Measurements from ENCODE around the gene MEIOB.
"Not testable (repeated sequence)": the region's sequence is repeated elsewhere in the genome, so short reads cannot be mapped to it uniquely, and the experiment has no call there.

Gene MEIOB

GRCh38 chr16:1809281-1809801, 62.6 kb downstream of the MEIOB start:
- no peak for DNase-seq

DNA sequence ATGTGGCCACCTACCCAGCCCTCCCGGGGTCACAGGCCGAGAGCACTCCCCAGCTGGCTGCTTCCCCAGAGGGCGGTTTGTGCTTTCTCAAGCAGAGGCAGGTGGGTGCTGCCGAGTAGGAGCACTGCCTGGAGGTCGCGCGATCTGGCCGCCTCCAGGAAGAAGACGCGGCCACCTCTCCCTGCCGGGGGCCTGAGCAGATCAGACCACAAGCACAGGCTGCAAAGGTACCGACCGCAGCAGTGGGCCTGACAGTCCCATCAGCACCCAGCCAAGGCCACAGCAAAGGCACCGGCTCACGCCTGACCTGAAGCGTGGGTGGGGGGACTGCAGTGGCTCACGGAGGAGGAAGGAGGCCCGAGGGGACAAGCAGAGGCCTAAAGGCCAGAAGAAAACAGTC, 63.3 kb downstream of the MEIOB start:
- DNase-seq = no peak

GRCh38 chr16:1807626-1808025, 64.3 kb downstream of the MEIOB start:
- DNase-seq = no peak

DNA sequence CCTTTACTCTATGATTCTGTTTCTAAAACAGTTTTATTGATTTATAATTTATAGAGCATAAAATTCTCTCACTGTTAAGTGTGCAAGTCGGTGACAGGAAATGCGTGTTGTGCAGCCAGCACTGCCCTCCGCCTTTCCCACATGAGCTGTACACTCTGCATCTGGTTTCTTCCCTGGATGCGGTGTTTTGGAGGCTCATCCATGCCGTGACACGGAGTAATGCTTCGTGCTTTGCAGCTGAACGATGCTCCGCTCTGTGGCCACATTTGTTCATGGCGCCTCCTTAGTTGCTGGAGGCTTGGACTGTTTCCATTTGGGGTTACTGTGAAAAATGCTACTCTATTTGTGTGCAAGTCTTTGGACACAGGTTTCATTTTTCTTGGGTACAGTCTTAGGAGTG, 71.3 kb downstream of the MEIOB start:
- no peak for DNase-seq

- not testable (repeated sequence) for DNase-seq
These were observed 72.7 kb downstream of the MEIOB start for GRCh38 chr16:1799263-1799662.

DNA sequence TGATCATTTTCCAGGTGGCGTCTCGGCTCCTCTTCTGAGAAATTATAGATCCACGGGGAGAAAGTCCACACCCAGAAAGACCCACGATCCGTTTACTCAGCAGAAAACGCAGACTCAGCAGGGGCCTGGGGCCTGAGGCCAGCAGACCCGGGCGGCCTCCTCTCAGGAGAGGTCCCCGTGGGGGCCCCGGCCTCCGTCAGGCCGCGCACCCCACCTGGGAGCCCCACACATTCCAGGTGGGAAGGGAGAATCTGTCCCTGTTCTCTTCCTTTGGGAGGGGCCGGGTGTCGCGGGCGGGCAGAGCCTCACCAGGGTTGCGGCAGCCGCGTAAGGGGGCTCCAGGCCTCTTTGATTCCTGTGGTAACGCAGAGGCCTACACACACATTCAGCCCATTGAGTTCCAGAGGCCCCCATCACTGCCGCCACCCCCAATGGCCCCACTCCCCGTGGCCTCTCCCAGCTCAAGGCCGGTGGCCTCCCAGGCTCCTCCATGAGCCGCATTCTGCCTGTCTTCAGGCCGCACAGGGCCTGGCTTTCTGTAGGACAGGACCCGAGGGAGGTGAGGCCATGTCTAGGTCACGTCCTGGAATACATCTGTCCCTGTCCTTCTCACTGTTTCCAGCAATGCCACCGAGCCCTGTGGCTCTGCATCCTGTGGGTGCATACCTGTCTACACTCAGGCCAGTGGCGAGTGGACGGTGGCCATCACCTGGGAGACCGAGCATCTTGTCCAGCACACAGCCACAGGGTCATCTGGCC, 76.9 kb downstream of the MEIOB start:
- DNase-seq = no peak

DNA sequence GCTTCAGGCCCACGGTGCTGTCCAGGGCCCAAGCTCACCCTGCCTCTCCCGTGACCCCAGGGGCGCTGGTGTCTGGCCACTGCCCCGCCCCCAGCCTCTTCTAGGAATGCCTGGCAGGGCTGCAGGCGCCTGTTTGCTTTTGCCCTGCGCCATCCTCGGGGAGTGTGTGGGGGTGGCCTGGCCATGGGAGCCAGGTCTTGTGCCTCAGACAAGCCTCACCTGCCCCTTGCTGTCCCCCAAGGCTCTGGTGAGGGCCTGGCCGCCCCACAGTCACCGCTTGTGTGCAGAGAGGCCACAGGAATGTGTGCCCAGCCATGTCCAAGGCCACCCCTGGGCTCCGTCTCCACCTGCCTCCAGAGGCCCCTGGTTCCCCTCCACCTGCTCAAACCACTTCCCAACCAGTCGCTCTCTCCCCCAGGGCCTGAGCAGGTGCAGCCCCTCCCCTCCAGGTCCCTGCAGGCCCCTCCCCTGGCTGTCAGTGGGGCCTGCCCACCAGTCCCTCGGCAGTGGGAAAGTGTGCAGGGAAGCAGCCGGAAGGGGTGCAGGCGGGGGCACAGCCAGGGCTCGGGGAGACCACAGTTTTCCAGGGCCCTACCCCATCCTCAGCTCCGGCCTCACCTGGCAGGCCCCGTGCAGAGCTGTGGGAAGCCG, 77.6 kb downstream of the MEIOB start:
- no peak for DNase-seq

DNA sequence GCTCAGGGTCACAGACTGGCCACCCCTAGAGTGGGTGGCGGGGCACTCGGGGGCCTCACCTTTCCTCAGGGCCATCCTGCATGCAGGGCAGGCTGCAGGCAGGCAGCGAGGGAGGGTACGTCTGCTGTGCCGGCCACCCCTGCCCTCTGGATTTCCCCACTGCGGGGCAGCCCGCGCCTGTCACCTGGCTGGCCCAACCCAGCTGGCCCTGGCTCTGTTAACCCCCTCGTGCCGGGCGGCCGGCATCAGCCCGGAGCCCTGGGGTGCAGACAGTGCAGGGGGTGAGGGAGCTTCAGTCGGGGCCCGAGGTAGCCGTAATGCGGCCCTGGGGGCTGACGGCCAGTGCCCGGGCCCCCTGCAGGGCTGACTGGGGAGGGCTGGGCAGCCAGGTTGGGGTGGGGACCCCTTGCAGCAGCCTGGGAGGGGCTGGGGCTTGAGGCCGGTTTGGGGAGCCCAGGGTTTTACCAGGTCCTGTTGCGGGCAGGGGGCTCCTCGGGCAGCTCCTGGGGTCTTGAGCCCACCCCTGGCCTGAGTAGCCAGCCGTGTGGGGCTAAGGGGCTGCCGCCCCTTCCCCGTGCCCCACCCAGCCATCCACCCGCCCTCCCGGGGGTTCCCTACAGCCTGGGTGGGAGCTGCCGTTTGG, 78.3 kb downstream of the MEIOB start, which contains the start of gene IGFALS:
Gene IGFALS (minus strand): TSS at position 128 of the 643 bp plus-strand sequence. CDS start 53 bp downstream, at position 75.
- no peak for DNase-seq

DNA sequence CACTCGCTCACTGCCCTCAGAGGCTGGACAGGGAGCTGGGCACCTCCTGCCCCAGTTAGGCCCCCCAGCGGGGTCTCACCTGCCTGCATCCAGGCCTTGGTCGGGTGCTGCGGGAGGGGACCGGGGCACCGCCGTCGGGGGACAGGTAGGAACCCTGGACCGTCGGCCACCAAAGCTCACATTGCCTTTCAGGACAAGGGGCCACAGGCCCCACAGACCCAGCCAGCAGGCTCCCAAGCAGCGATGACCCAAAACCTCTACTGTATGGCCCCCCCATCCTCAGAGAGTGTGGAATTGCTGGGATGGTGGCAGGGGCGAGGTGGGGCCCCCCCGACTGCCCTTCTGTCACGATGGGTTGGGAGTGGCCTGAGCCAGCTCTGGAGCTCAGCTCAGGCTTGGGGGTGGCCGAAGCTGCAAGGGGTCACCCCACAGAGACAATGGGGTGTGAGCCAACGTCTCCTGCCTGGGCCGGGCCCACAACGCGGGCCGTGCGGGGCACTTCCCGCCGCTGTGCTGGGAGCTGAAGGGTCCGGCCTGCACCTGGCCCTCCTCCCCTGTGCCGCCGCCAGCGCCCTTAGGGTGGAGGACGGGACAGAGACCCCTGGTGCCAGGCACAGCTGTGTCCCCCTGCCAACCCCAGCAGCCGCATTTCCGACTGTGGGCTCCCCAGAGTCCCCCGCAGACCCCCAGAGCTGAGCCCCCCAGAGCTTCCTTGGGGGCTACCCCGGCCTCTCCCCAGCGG, 79.0 kb downstream of the MEIOB start:
- no peak for DNase-seq

- DNase-seq = no peak
These were observed 79.8 kb downstream of the MEIOB start for GRCh38 chr16:1791943-1792812.

- DNase-seq = no peak
These were observed 80.6 kb downstream of the MEIOB start for GRCh38 chr16:1791256-1791942.

DNA sequence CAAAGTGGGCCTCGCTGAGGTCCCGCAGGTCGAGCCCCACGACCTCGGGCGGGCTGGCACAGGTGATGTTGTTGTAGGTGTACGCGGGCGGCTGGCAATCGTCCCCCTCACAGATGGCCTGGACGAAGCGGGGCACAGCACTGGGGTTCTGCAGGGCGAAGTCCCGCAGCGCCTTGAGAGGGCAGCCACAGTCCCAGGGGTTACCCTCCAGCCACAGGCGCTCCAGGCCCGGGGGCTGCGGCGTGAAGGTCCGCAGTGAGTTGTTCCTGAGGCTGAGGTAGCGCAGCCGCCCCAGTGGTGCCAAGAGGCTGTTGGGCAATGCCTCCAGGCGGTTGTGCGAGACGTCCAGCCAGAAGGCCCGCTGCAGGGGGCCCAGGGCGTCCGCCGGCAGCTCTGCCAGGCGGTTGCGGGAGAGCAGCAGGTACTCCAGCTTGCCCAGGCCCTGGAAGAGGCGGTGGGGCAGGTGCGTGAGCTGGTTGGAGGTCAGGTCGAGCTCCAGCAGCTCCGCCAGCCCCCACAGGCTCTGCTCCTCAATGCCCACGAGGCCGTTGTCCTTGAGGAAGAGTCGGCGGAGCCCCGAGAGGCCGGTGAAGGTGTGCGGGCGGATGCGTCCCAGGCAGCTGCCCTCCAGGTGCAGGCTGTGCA, 81.2 kb downstream of the MEIOB start:
- no peak for DNase-seq

DNA sequence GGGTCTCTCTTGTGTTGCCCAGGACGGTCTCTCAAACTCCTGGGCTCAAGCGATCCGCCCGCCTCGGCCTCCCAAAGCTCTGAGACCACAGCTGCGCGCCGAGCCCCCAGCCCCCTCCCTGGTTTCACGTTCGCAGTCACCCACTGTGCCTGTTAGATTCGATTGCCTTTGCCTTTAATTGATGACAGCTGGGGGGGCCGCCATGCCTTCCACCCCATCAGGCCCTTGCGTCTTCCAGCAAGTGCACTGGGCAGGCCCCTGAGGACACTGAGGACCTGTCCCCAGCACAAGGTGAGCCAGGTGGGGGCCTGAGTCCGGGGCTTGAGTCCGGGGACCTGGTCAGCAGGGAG, 81.7 kb downstream of the MEIOB start:
- no peak for DNase-seq

DNA sequence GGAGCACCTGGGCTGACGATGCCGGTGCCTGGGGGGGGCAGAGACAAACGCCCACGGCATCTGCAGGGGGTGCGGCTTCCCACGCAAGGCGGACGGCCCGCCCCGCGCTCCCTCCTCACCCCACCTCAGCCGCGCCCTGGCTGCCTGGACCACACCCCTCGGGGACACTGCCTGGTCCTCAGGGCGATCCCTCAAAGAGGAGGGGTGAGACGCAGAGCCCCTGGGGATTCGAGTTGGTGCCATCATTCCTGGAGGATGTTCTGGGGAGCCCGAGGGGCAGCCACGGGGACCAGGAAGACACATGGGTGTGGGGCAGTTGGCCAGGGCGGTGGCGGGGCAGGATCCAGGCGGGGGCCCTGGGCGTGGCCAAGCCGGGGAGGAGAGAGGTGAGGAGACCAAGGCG, 82.3 kb downstream of the MEIOB start:
- no peak for DNase-seq

GRCh38 chr16:1788708-1789100, 83.3 kb downstream of the MEIOB start:
- DNase-seq = no peak

DNA sequence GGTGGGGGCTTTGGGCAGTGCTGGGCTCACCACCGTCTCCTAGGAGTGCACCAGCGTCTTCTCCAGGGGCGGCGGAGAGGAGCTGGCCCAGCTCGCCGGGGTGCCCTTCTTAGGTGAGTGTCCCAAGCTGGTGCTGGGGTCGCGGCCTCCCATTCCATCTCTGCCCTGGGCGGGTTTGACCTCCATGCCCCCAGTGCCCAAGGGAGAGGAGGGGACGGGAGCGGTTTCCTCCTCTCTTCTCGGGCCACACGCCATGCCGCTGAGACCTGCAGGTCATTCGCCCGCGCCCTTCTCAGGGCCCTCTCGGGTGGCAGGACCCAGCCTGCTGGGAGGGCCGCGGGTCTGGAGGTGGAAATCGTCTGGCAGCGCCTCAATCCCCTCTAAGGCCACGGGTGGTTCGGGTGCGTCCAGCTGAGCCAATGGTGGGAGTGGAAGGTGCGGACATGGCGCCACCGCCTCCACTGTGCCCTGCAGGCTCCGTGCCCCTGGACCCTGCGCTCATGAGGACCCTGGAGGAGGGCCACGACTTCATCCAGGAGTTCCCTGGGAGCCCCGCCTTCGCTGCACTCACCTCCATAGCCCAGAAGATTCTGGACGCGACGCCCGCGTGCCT, 83.8 kb downstream of the MEIOB start:
- DNase-seq = no peak

- DNase-seq = no peak
These were observed 84.5 kb downstream of the MEIOB start for GRCh38 chr16:1787322-1788094.

DNA sequence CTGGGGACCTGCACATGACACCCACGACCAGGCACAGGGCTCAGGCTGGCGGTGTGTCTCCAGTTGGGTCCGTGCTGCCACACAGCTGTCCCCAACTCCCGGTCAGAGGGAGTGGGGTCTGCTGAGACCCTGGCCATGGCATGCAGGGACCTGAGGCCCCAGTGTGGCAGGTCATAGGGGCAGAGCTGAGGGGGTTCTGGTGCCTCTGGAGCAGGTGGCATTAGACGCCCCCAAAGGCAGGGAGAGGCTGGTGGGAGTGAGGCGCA, 85.0 kb downstream of the MEIOB start:
- DNase-seq = no peak

DNA sequence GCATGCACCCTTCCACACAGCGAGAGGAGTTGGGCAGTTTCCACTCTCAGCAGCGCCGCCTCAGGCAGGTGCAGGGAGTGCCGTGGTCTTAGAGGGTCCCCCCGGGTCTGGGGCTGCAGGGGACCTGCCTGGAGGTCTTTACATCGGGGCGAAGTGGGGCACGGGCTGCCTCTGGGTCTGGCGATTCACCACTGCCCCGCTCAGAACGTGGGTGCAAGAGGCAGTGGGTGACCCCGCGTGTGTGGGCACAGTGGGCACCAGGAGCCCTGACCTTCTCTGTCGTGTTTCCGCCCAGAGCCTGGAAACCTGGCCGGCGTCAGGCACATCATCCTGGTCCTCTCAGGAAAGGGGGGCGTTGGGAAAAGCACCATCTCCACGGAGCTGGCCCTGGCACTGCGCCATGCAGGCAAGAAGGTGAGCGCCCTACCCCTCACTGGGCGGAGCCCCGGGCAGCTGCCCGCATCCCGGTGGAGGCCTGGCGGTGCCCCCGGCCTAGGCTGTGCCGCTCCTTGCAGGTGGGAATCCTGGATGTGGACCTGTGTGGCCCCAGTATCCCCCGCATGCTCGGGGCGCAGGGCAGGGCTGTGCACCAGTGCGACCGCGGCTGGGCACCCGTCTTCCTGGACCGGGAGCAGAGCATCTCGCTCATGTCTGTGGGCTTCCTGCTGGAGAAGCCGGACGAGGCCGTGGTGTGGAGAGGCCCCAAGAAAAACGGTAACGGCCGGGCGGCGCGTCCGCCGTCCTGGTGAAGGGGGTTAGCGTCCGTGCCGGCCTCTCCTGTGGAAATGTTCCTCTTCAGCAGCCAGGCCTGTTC, 85.5 kb downstream of the MEIOB start:
- DNase-seq = no peak
